AG04449 (cell line): ENCODE measurements around the gene GPR155.
A peak's percentile ranks its signal among the peaks of the same experiment; 100 is the strongest.

Experiments used
- CTCF ChIA-PET: fragments of 350-600 bp; formaldehyde crosslinking; extraction: SDS; loops from one replicate; lab custom pipeline; 2021; ENCODE audit warnings: antibody characterized with exemption; lab: Yijun Ruan, JAX
- POLR2A ChIA-PET: fragments of 400-600, 350-600 bp; formaldehyde crosslinking; extraction: SDS; loops from one replicate; lab custom pipeline; 2020; ENCODE audit warnings: antibody characterized with exemption, inconsistent platforms; lab: Yijun Ruan, JAX
- DNase-seq: peaks from one replicate; pipeline ENCODE4 v3.0.0-alpha.2; 2010; ENCODE audit warnings: low read depth, low spot score
- H3K4me3 ChIP-seq: 2 replicates; pipeline ENCODE4 v1.5.1; 2011; ENCODE audit warnings: low read depth, mild to moderate bottlenecking, control low read depth, low read length
- TF ChIP-seq, protein P1 (sequence below): IDR thresholded peaks from one replicate; pipeline ENCODE4 v1.5.1; 2011; ENCODE audit warnings: mild to moderate bottlenecking, moderate library complexity, low read length, control low read depth, inconsistent platforms; ENCODE audit not compliant: insufficient read depth; ENCODE audit errors: missing control alignments

GPR155 gene

DNA sequence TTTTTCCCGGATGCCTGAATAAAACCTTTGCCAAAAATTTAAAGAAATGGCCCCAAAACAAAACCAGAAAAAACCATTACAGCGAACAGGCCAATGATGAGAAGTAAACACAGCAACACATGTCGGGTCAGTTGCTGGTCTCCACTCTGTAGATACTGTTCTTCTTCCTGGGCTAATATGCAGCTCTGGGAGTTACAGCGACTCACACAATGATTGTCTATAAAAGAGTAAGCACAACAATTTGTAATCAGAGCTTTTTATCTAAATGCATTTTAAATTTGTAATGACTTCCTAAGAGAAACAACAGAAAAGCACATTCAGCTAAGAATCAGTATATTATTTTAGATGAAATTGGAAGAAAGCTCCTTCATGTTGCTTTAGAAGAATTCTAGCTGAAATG, 40.3 kb downstream of the GPR155 start:
- no peak for DNase-seq
- POLR2A ChIA-PET, result no interaction called here
- CTCF ChIA-PET, result interaction anchor here (3.4 kb wide), 1 partner anchor 16 kb away, joined by 20 read pairs; no protein-coding TSS in a partner anchor
- H3K4me3 ChIP-seq, result no peak overlapping the region
- TF ChIP-seq, protein P1, sequence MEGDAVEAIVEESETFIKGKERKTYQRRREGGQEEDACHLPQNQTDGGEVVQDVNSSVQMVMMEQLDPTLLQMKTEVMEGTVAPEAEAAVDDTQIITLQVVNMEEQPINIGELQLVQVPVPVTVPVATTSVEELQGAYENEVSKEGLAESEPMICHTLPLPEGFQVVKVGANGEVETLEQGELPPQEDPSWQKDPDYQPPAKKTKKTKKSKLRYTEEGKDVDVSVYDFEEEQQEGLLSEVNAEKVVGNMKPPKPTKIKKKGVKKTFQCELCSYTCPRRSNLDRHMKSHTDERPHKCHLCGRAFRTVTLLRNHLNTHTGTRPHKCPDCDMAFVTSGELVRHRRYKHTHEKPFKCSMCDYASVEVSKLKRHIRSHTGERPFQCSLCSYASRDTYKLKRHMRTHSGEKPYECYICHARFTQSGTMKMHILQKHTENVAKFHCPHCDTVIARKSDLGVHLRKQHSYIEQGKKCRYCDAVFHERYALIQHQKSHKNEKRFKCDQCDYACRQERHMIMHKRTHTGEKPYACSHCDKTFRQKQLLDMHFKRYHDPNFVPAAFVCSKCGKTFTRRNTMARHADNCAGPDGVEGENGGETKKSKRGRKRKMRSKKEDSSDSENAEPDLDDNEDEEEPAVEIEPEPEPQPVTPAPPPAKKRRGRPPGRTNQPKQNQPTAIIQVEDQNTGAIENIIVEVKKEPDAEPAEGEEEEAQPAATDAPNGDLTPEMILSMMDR, result no peak

DNA sequence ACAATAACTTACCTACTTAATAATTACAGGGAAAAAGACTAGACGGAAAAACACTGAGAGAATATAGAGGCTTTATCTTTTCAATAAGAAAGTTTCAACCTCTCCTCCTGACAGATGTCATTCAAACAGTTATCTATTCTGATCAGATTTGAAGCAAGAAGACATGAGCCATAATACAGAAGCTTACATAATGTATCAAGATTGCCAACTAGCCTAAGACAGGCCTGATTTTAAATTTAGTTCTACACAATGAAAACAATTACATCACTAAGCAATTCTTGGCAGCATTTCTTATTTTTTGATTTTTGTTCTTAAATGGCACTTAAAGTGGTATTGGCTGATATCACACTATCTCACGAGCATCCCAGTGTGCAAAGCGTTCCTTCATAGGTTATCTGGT, 41.6 kb downstream of the GPR155 start:
- DNase-seq, result no peak
- H3K4me3 ChIP-seq, result no peak overlapping the region
- ChIA-PET CTCF (interaction anchor here (3.4 kb wide), 1 partner anchor 17 kb away, joined by 20 read pairs; no protein-coding TSS in a partner anchor), POLR2A (no interaction called here)
- TF ChIP-seq, protein P1, result no peak

- ChIA-PET POLR2A (no interaction called here), CTCF (interaction anchor here (0.7 to 3.4 kb wide), 2 partner anchors 18 to 1417 kb away, joined by 3 to 20 read pairs; no protein-coding TSS in a partner anchor)
- DNase-seq, result no peak
- TF ChIP-seq, protein P1, result no peak
- H3K4me3 ChIP-seq, result no peak overlapping the region
Measured at GRCh38 chr2:174444761-174445160, 42.1 kb downstream of the GPR155 start.

- ChIA-PET CTCF (interaction anchor here (0.8 kb wide), 1 partner anchor 20 kb away, joined by 3 read pairs; no protein-coding TSS in a partner anchor), POLR2A (interaction anchor here (0.8 kb wide), 1 partner anchor 20 kb away, joined by 3 read pairs; no protein-coding TSS in a partner anchor)
- DNase-seq, result peak; percentile 60
- H3K4me3 ChIP-seq, result no peak overlapping the region
- TF ChIP-seq, protein P1, result no peak
Measured at GRCh38 chr2:174442546-174443510, 44.0 kb downstream of the GPR155 start.

DNA sequence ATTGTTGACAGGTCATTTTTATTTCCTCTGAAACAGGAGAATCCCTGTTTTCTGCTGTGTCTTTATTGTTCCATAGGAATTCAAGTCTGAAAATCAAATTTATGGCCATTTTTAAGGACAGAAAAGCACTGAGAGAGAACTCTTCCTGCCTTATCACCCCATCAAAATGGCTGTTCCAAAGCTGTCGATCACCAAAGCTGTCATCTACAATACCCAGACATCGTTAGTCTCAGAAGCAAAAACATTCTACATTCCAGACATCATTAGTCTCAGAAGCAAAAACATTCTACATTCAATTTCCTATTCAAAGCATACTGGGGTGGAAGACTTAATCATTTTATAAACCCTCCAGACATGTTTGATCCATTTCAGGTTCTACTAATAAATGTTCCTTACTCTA, 46.9 kb downstream of the GPR155 start:
- POLR2A ChIA-PET, result no interaction called here
- no peak for DNase-seq
- TF ChIP-seq, protein P1, result no peak
- no peak overlapping the region for H3K4me3 ChIP-seq
- CTCF ChIA-PET, result no interaction called here

GRCh38 chr2:174439323-174439722, 47.5 kb downstream of the GPR155 start:
- H3K4me3 ChIP-seq, result no peak overlapping the region
- TF ChIP-seq, protein P1, result no peak
- POLR2A ChIA-PET, result no interaction called here
- CTCF ChIA-PET, result no interaction called here
- no peak for DNase-seq
